H1 (cell line): Measurements from ENCODE around the gene TEAD3. TPM values are rescaled to one million over a fixed set of nuclear protein-coding genes. Genes with fewer than 3 reads are reported as not detected.

Experiments
- CTCF ChIA-PET: fragments of 300-600 bp; sonication (Branson Sonifier 250); formaldehyde crosslinking; loops from one replicate; lab custom pipeline; 2021; ENCODE audit not compliant: partially characterized antibody; lab: Charles Lee
- POLR2A ChIA-PET: fragments of 300-600 bp; sonication (Branson Sonifier 250); formaldehyde crosslinking; loops from one replicate; lab custom pipeline; 2021; ENCODE audit warnings: inconsistent platforms; ENCODE audit not compliant: partially characterized antibody; lab: Charles Lee
- DNase-seq, 2 experiments: peaks; one replicate each; pipeline versions ENCODE4 v3.0.0 to v3.0.0-alpha.2; 2010 to 2022; ENCODE audit warnings: low spot score in 2 of 2, low read depth in 1 of 2, mixed read lengths in 1 of 2
- FAIRE-seq: peaks from 2 replicates; lab custom pipeline; 2011; peaks lifted over from hg19 to GRCh38; lab: Jason Lieb, UNC
- H2AFZ ChIP-seq: 2 replicates; pipeline ENCODE4 v1.8.1; 2012; ENCODE audit warnings: low read length, inconsistent platforms
- H2AK5ac ChIP-seq: 2 replicates; pipeline ENCODE4 v1.6.1; 2013; ENCODE audit warnings: low read depth, low read length
- H2BK120ac ChIP-seq: replicated peaks from 2 replicates; pipeline ENCODE3; 2013; ENCODE audit warnings: low read depth, low read length, inconsistent platforms
- H2BK12ac ChIP-seq: 2 replicates; pipeline ENCODE4 v1.6.1; 2013; ENCODE audit warnings: low read depth, low read length
- H2BK15ac ChIP-seq: 2 replicates; pipeline ENCODE4 v1.6.1; 2013; ENCODE audit warnings: low read length
- H2BK20ac ChIP-seq: 2 replicates; pipeline ENCODE4 v1.6.1; 2013; ENCODE audit warnings: low read length
- H2BK5ac ChIP-seq: 2 replicates; pipeline ENCODE4 v1.6.1; 2013; ENCODE audit warnings: low read depth, low read length
- H3K14ac ChIP-seq: 2 replicates; pipeline ENCODE4 v1.6.1; 2013; ENCODE audit warnings: inconsistent platforms; ENCODE audit not compliant: insufficient read length
- H3K18ac ChIP-seq: 2 replicates; pipeline ENCODE4 v1.6.1; 2013; ENCODE audit warnings: low read length; ENCODE audit errors: extremely low read depth
- H3K23ac ChIP-seq: 2 replicates; pipeline ENCODE4 v1.6.1; 2013; ENCODE audit warnings: inconsistent platforms; ENCODE audit not compliant: insufficient read length
- H3K23me2 ChIP-seq: 2 replicates; pipeline ENCODE4 v1.6.1; 2013; ENCODE audit warnings: low read depth, low read length
- H3K27ac ChIP-seq: 2 replicates; pipeline ENCODE4 v1.6.1; 2011; ENCODE audit warnings: low read depth, low read length, inconsistent platforms
- H3K27me3 ChIP-seq, 4 experiments: replicated peaks in 1 of 4; 1 replicate in 1 of 4; 2 replicates in 3 of 4; pipeline versions ENCODE4 v1.6.1 to v1.8.1; 2011 to 2013; ENCODE audit warnings: low read length in 3 of 4, mild to moderate bottlenecking in 3 of 4, inconsistent platforms in 2 of 4, mixed read lengths in 2 of 4, moderate library complexity in 1 of 4; ENCODE audit not compliant: control insufficient read depth in 3 of 4, insufficient read depth in 3 of 4; ENCODE audit errors: extremely low read depth in 1 of 4
- H3K36me3 ChIP-seq, 4 experiments: 2 replicates each; pipeline versions ENCODE4 v1.6.1 to v1.8.1; 2011 to 2013; ENCODE audit warnings: mild to moderate bottlenecking in 4 of 4, low read length in 3 of 4, moderate library complexity in 2 of 4, control low read depth in 1 of 4, inconsistent platforms in 1 of 4; ENCODE audit not compliant: insufficient read depth in 4 of 4, control insufficient read depth in 2 of 4
- H3K4ac ChIP-seq: replicated peaks from 2 replicates; pipeline ENCODE3; 2013; ENCODE audit warnings: low read length, low read depth, mixed read lengths, inconsistent platforms; ENCODE audit not compliant: insufficient read length
- H3K4me1 ChIP-seq, 4 experiments: replicated peaks in 1 of 4; 1 replicate in 1 of 4; 2 replicates in 3 of 4; pipeline versions ENCODE4 v1.6.1 to v1.8.1; 2011 to 2013; ENCODE audit warnings: low read length in 3 of 4, inconsistent platforms in 2 of 4, mixed read lengths in 1 of 4; ENCODE audit not compliant: insufficient read depth in 4 of 4, control insufficient read depth in 3 of 4
- H3K4me2 ChIP-seq, 2 experiments: 2 replicates each; pipeline versions ENCODE4 v1.6.1 to v1.8.1; 2011 to 2013; ENCODE audit warnings: low read depth in 2 of 2, low read length in 2 of 2, control low read depth in 1 of 2, inconsistent platforms in 1 of 2, mild to moderate bottlenecking in 1 of 2; ENCODE audit not compliant: insufficient read depth in 1 of 2
- H3K4me3 ChIP-seq, 4 experiments: fragments of 200-600, 300-600 bp in 1 of 4; sonication (generic), shearing (Covaris generic), sonication (Bioruptor Twin) in 1 of 4; 2 replicates each; pipeline versions ENCODE4 v1.5.1 to v1.8.1; 2011 to 2016; ENCODE audit warnings: low read length in 4 of 4, low read depth in 3 of 4, control low read depth in 2 of 4, inconsistent platforms in 2 of 4, mild to moderate bottlenecking in 2 of 4, mixed read lengths in 1 of 4, moderate library complexity in 1 of 4; ENCODE audit not compliant: insufficient read depth in 2 of 4; ENCODE audit errors: extremely low read depth in 1 of 4
- H3K56ac ChIP-seq: replicated peaks from 2 replicates; pipeline ENCODE3; 2013; ENCODE audit warnings: low read depth, mild to moderate bottlenecking, mixed read lengths, low read length, inconsistent platforms; ENCODE audit not compliant: insufficient read length
- H3K79me1 ChIP-seq: 2 replicates; pipeline ENCODE4 v1.6.1; 2013; ENCODE audit warnings: low read depth, low read length, control low read depth
- H3K79me2 ChIP-seq, 2 experiments: 2 replicates each; pipeline versions ENCODE4 v1.6.1 to v1.8.1; 2012 to 2013; ENCODE audit warnings: low read length in 2 of 2, mild to moderate bottlenecking in 2 of 2, inconsistent platforms in 1 of 2; ENCODE audit not compliant: insufficient read depth in 2 of 2, control insufficient read depth in 1 of 2
- H3K9ac ChIP-seq, 4 experiments: replicated peaks in 1 of 4; 1 replicate in 1 of 4; 2 replicates in 3 of 4; pipeline versions ENCODE4 v1.6.1 to v1.8.1; 2011 to 2013; ENCODE audit warnings: low read depth in 3 of 4, low read length in 3 of 4, control low read depth in 2 of 4, mild to moderate bottlenecking in 2 of 4, moderate library complexity in 2 of 4, inconsistent platforms in 1 of 4; ENCODE audit errors: extremely low read depth in 1 of 4
- H3K9me3 ChIP-seq, 2 experiments: 2 replicates each; pipeline versions ENCODE4 v1.6.1 to v1.8.1; 2012 to 2013; ENCODE audit warnings: mild to moderate bottlenecking in 2 of 2, moderate library complexity in 2 of 2, control low read depth in 1 of 2, inconsistent platforms in 1 of 2, low read depth in 1 of 2, low read length in 1 of 2, mixed read lengths in 1 of 2; ENCODE audit not compliant: insufficient read depth in 2 of 2
- H4K20me1 ChIP-seq, 2 experiments: replicated peaks in 1 of 2; 2 replicates each; pipeline versions ENCODE3 to v1.8.1; 2011 to 2013; ENCODE audit warnings: inconsistent platforms in 2 of 2, low read length in 2 of 2, mild to moderate bottlenecking in 1 of 2; ENCODE audit not compliant: insufficient read depth in 2 of 2, control insufficient read depth in 1 of 2
- H4K5ac ChIP-seq: 2 replicates; pipeline ENCODE4 v1.6.1; 2013; ENCODE audit warnings: low read length, low read depth, mixed read lengths, inconsistent platforms; ENCODE audit not compliant: insufficient read length
- H4K8ac ChIP-seq: 2 replicates; pipeline ENCODE4 v1.8.0; 2013; ENCODE audit warnings: mild to moderate bottlenecking, moderate library complexity, low read length, inconsistent platforms; ENCODE audit not compliant: insufficient read depth; ENCODE audit errors: extremely low read depth
- H4K91ac ChIP-seq: replicated peaks from 2 replicates; pipeline ENCODE3; 2013; ENCODE audit warnings: low read length, mixed read lengths, inconsistent platforms; ENCODE audit not compliant: insufficient read length
- ASH2L ChIP-seq: fragments of 200-600, 300-600 bp; sonication (generic); IDR thresholded peaks from one replicate; pipeline ENCODE4 v1.7.1; 2017; ENCODE audit warnings: low read length
- ATF3 ChIP-seq: IDR thresholded peaks from 2 replicates; pipeline ENCODE4 v1.6.1; 2011; ENCODE audit warnings: low read depth, mild to moderate bottlenecking, low read length; ENCODE audit not compliant: insufficient read depth
- BRCA1 ChIP-seq: IDR thresholded peaks from 2 replicates; pipeline ENCODE4 v1.6.1; 2012; ENCODE audit warnings: low read depth, low read length, improper control_type of control experiment
- CTBP2 ChIP-seq: IDR thresholded peaks from 2 replicates; pipeline ENCODE4 v1.7.0; 2011; ENCODE audit warnings: borderline replicate concordance, mild to moderate bottlenecking, moderate library complexity, mixed read lengths, low read length; ENCODE audit not compliant: insufficient read depth, insufficient read length
- E2F6 ChIP-seq: IDR thresholded peaks from 2 replicates; pipeline ENCODE4 v1.6.1; 2012; ENCODE audit warnings: inconsistent platforms
- GABPA ChIP-seq: IDR thresholded peaks from 2 replicates; pipeline ENCODE4 v1.6.1; 2011; ENCODE audit warnings: mild to moderate bottlenecking, low read length, moderate library complexity, borderline replicate concordance; ENCODE audit not compliant: insufficient read depth
- HDAC6 ChIP-seq: IDR thresholded peaks from one replicate; pipeline ENCODE4 v1.7.1; 2012; ENCODE audit warnings: low read depth, mild to moderate bottlenecking, inconsistent platforms, low read length, moderate library complexity
- JUND ChIP-seq: IDR thresholded peaks from 2 replicates; pipeline ENCODE4 v1.6.1; 2011; ENCODE audit warnings: mild to moderate bottlenecking, improper control_type of control experiment, low read length
- RFX5 ChIP-seq: IDR thresholded peaks from 2 replicates; pipeline ENCODE4 v1.6.1; 2011; ENCODE audit warnings: low read depth, low read length, improper control_type of control experiment, borderline replicate concordance
- RNF2 ChIP-seq: fragments of 200-900, 300-1000 bp; sonication (generic); IDR thresholded peaks from 2 replicates; pipeline ENCODE4 v1.7.1; 2016; ENCODE audit warnings: borderline replicate concordance, low read depth, mild to moderate bottlenecking, antibody characterized with exemption, low read length; ENCODE audit not compliant: poor library complexity, severe bottlenecking; ENCODE audit errors: missing control alignments
- TBP ChIP-seq: IDR thresholded peaks from 2 replicates; pipeline ENCODE4 v1.6.1; 2011; ENCODE audit warnings: low read depth, low read length, improper control_type of control experiment
- YY1 ChIP-seq: IDR thresholded peaks from 2 replicates; pipeline ENCODE4 v1.6.1; 2011; ENCODE audit warnings: low read depth, mild to moderate bottlenecking, low read length
- WGBS, 2 experiments: shearing (Covaris generic) in 1 of 2; methylation state at CpG; one replicate each; pipeline versions ENCODE4 v1.1.6 to v1.1.7; 2013 to 2015; ENCODE audit warnings: low lambda C conversion rate in 2 of 2, mixed read lengths in 2 of 2, inconsistent platforms in 1 of 2, low coverage in 1 of 2, missing lambda C conversion rate in 1 of 2; ENCODE audit not compliant: insufficient replicate concordance in 2 of 2, insufficient coverage in 1 of 2, insufficient read length in 1 of 2; ENCODE audit errors: extremely low coverage in 1 of 2, missing lambda C conversion rate in 1 of 2; 5-methylcytosine and 5-hydroxymethylcytosine counted together
- polyA plus RNA-seq, 7 experiments: library from polyadenylated mRNA; depleted of rRNA in 3 of 7; stranded (reverse) in 5 of 7; unstranded in 2 of 7; fragments of >200 nt in 5 of 7; fragments of 200-250 nt in 2 of 7; gene quantifications; 1 replicate in 5 of 7; 2 replicates in 1 of 7; 4 replicates in 1 of 7; pipeline versions ENCODE4 v1.2.1 to v1.2.3, GENCODE V29; 2011 to 2013; ENCODE audit warnings: missing spikeins in 2 of 7, mixed read lengths in 2 of 7
- total RNA-seq: library from RNA; stranded (reverse); fragmentation: NEBNext Ultra II Directional; extraction: Animal tissue kit (Norgen Biotek cat#: 25700); gene quantifications from 2 replicates; pipeline ENCODE4 v1.2.1, GENCODE V29; 2021

TEAD3 gene
- total and polyA plus RNA-seq, 2 of the 8 experiments (the other 6 are each of a cell fraction or from before 2014, with no cell fraction given), result 20.1 to 28.7 TPM

GRCh38 chr6:35494161-35494563 lies 2.7 kb downstream of the TEAD3 start:
- H3K9me3 ChIP-seq, result no peaks in the 10 kb centered on the region
- H3K27ac ChIP-seq, result no peak overlapping the region
- H3K14ac ChIP-seq, result no peak overlapping the region
- H3K4me1 ChIP-seq, result peaks cover 22 to 66% (median 57%) of the 10 kb centered on the region in 4 experiments
- H3K27me3 ChIP-seq, result peaks cover 0 to 11% (median 4%) of the 10 kb centered on the region in 4 experiments; a peak in 4 of 7 replicates
- peaks cover 15 to 29% of the 10 kb centered on the region in 2 experiments for H4K20me1 ChIP-seq
- H2BK20ac ChIP-seq, result no peak overlapping the region
- no peak overlapping the region for H4K8ac ChIP-seq
- no peak overlapping the region for H4K5ac ChIP-seq
- WGBS, 2 experiments, result 37% methylated on average over 4 of the region's 4 CpGs; no CpG with 5 or more reads in 1 of the 2 experiments
- peak overlapping the region; percentile 13 to 39; a peak in 3 of 4 replicates for H3K4me2 ChIP-seq
- H3K9ac ChIP-seq, result no peak overlapping the region
- H3K36me3 ChIP-seq, result no peaks in the 10 kb centered on the region
- no peak overlapping the region for H3K56ac ChIP-seq
- FAIRE-seq (no peak), DNase-seq (no peak)
- H3K4ac ChIP-seq, result no peak overlapping the region
- peaks cover 9% of the 10 kb centered on the region for H3K23me2 ChIP-seq
- H2AFZ ChIP-seq, result no peak overlapping the region
- H2BK12ac ChIP-seq, result peak overlapping the region; percentile 30; the same call in 1 of the 2 replicates
- CTCF ChIA-PET, result interaction anchor here (1.2 to 2.4 kb wide), 2 partner anchors 22 to 42 kb away, joined by 3 to 8 read pairs; partner anchors contain the start of gene FANCE
- no peak overlapping the region for H3K18ac ChIP-seq
- H4K91ac ChIP-seq, result no peak overlapping the region
- no peak overlapping the region for H3K4me3 ChIP-seq
- POLR2A ChIA-PET, result interaction anchor here (37.6 kb wide), 1 partner anchor 17 kb away, joined by 1319 read pairs; the partner anchor contains the start of gene RPL10A
- H3K23ac ChIP-seq, result no peak overlapping the region
- no peak overlapping the region for H2AK5ac ChIP-seq
- peak overlapping the region; percentile 46; the same call in 1 of the 2 replicates for H2BK15ac ChIP-seq
- peak overlapping the region; percentile 69; the same call in 1 of the 2 replicates for H2BK5ac ChIP-seq
- H3K79me1 ChIP-seq, result peaks cover 16% of the 10 kb centered on the region
- H3K79me2 ChIP-seq, result peaks cover 0 to 38% of the 10 kb centered on the region in 2 experiments; a peak in 2 of 4 replicates
- no peak overlapping the region for H2BK120ac ChIP-seq
- TF ChIP-seq CTBP2 (no peak), GABPA (no peak), YY1 (no peak), HDAC6 (no peak), ASH2L (no peak), BRCA1 (no peak), RFX5 (no peak), JUND (no peak), RNF2 (no peak), TBP (no peak), E2F6 (no peak), ATF3 (no peak)
